EH (cell line): ENCODE results near the gene MYMX.
"Not testable (repeated sequence)": the region's sequence is repeated elsewhere in the genome, so short reads cannot be mapped to it uniquely, and the experiment has no call there.

Source experiments
- DNase-seq: peaks from one replicate; pipeline ENCODE4 v3.0.0-alpha.2; 2015; ENCODE audit warnings: low read depth

Gene MYMX

DNA sequence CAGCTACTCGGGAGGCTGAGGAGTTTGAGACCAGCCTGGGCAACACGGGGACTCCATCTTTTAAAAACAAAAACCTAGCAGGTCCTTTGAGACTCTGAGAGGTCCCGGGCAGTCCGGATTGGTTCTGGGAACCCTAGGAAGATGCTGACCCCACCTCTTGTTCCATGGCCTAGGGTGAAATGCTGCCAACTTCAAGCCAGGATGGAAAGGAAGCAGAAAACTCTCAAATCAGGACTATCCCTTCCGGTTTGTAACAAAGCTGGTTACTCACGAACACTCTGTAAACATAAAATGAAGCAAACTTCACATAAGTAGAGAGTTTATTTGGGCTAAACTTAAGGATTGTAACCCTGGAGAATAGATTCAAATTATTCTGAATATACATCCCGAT is 30.1 kb upstream of the MYMX start:
- no peak for DNase-seq

- no peak for DNase-seq
These were observed 27.9 kb upstream of the MYMX start for GRCh38 chr6:44188819-44189218.

- no peak for DNase-seq
These were observed 27.5 kb upstream of the MYMX start for GRCh38 chr6:44189257-44189656.

DNA sequence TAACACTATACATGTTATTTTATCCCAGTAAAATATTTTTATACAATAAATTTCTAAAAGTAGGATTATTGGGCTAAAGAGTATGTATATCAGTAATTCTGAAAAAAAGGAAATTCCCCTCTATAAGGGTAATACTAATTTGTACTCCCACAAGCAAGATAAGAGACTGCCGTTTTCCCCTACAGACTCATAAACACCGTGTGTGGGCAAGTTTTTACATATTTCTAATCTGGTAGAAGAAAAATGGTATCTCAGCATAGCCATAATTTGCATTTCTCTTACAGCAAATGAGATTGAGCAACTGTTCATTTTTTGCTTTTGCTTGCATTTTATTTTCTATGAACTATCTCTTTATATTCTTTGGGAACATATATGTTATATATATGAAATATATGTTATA is 26.0 kb upstream of the MYMX start:
- no peak for DNase-seq

- DNase-seq: no peak
These were observed 24.2 kb upstream of the MYMX start for GRCh38 chr6:44192428-44193041.

DNA sequence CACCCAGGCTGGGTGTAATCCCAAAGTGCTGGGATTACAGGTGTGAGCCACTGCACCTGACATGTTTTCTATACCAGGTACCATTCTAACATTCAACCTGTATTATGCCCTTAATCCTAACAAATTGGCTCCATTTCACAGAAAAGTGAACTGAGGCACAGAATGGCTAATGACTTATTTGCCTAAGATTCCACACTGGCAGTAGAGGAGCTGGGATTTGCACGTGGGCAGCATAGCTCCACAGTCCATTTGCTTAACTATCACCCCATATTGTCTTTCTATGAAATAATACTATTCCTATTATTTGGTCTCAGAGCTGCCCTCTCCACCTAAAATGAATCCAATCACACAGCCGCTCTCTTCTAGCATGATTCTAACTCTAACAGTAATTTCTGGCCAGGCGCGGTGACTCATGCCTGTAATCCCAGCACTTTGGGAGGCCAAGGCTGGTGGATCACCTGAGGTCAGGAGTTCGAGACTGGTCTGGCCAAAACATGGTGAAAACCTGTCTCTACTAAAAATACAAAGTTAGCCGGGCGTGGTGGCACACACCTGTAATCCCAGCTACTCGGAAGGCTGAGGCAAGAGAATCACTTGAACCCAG is 23.3 kb upstream of the MYMX start:
- DNase-seq: no peak

GRCh38 chr6:44194326-44194725 is 22.4 kb upstream of the MYMX start:
- no peak for DNase-seq

DNA sequence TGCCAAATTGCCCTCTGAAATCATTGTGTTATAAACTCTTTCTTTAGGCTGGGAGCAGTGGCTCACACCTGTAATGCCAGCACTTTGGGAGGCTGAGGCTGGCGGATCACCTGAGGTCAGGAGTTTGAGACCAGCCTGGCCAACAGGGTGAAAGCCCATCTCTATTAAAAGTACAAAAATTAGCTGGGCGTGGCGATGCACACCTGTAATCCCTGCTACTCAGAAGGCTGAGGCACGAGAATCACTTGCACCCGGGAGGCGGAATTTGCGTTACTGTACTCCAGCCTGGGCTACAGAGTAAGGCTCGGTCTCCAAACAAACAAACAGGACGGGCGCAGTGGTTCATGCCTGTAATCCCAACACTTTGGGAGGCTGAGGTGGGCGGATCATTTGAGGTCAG is 20.4 kb upstream of the MYMX start:
- not testable (repeated sequence) for DNase-seq

GRCh38 chr6:44198684-44199083 is 18.0 kb upstream of the MYMX start:
- DNase-seq: no peak

GRCh38 chr6:44199883-44200282 is 16.8 kb upstream of the MYMX start:
- no peak for DNase-seq

DNA sequence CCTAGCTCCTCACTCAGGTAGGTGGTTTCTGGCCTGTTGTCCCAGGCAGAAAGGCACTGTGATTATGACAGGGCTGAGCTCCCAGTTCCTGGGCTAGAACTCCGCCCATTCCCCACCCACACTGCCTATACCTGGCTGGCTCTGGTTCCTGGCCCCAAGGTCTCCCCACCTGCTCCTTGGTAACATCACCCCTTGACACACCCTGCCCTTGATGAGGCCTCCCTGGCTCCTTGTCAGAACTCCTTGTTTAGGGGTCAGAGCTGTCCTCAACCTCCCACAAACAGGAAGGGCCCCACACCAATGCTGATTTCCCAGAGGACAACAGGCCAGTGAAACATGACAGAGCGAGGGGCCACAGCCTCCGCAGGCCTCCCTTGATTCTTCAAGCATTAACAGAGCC is 15.5 kb upstream of the MYMX start:
- DNase-seq: no peak

- no peak for DNase-seq
These were observed 15.0 kb upstream of the MYMX start for GRCh38 chr6:44201638-44202303.

- no peak for DNase-seq
These were observed 14.3 kb upstream of the MYMX start for GRCh38 chr6:44202332-44202971.

- DNase-seq: no peak
These were observed 13.6 kb upstream of the MYMX start for GRCh38 chr6:44202972-44203750.

DNA sequence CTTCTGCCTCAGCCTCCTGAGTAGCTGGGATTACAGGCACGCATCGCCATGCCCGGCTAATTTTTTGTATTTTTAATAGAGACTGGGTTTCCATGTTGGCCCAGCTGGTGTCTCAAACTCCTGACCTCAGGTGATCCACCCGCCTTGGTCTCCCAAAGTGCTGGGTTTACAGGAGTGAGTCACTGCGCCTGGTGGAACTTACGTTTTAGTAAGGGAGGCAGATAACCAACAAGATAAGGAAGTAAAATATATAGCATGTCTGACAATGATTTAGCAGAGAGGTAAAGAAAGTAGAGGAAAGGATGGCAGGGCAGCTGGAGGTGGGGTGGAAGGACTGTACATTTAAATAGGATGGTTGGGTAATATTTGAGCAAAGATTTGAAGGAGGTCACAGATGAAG is 12.8 kb upstream of the MYMX start:
- no peak for DNase-seq

DNA sequence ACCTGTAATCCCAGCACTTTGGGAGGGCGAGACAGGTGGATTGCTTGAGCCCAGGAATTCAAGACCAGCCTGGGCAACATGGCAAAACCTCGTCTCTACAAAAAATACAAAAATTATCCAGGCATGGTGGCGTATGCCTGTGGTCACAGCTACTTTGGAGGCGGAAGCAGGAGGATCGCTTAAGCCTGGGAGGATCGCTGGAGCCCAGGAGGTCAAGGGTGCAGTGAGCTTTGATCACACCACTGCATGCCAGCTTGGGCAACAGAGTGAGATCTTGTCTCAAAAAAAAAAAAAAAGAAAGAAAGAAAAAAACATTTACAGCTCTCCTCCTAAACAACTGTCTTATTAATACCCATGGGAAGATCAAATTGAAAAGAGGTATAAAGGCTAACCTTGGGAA is 8.8 kb upstream of the MYMX start:
- DNase-seq: no peak

DNA sequence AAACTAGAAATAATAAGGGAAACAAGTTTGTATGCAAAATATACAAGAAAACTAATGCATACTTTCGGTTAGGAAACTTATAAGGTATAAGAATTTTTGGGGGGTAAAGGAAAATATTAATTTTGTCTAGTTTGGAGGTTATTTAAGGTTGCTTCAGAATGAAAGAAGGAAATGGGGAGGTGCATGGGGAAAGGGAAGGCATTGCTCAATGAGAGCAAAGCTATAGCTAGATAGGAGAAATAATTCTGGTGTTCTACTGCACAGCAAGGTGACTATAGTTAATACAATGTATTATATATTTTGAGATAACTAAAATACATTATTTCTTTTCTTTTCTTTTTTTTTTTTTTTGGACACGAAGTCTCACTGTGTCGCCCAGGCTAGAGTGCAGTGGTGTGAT is 5.4 kb upstream of the MYMX start:
- DNase-seq: no peak

DNA sequence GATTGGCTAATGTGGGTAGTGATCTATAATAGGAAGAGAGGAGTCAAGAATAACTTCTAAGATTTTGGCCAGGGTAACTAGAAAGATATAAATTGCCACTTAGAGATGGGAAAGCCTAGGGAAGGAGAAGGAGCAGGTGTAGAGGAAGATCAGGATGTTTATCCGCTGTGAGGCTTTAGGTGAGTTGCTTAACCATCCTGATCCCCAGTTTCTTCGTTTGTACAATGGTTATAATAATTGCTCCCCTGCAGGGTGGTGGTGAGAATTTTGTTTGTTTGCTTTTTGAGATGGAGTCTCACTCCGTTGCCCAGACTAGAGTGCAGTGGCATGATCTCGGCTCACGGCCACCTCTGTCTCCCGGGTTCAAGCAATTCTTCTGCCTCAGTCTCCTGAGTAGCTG is 2.4 kb upstream of the MYMX start:
- DNase-seq: no peak

DNA sequence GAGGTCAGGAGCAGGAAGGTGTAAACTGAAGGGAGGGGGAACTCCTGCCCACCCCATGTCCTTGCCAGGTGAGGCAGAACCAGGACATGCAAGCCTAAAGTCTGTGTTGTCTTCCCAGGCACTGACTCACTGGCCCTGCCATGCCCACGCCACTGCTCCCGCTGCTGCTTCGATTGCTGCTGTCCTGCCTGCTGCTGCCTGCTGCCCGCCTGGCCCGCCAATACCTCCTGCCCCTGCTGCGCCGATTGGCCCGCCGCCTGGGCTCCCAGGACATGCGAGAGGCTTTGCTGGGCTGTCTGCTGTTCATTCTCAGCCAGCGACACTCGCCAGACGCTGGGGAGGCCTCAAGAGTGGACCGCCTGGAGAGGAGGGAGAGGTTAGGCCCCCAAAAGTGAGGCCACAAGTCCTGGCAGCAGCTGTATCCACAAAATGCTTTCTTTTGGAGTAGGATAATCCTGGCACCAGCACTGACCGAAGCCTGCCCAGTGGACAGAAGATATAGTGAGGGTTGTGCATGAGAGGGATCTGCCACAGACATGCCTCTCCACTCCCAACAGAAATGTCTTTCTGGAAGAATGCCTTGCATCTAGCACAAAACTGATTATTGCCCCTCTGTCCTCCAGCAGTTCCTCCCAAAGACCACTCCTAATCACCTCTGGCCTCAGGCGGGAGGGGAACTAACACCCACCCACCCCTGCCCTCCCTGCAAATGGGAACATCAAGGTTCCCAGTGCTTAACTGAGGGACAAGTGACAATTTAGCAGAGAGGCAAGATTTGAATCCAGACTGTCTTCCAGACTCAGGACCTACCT is 812 bp downstream of the MYMX start:
- DNase-seq: no peak

GRCh38 chr6:44219053-44219814 is 2.5 kb downstream of the MYMX start:
- DNase-seq: peak; percentile 67
